ENCODE measurements around the gene CEP126.
"Not testable (repeated sequence)": the region's sequence is repeated elsewhere in the genome, so short reads cannot be mapped to it uniquely, and the experiment has no call there.

CEP126 gene

GRCh38 chr11:101929294-101929915, 14.6 kb downstream of the CEP126 start:
- no peak for DNase-seq

DNA sequence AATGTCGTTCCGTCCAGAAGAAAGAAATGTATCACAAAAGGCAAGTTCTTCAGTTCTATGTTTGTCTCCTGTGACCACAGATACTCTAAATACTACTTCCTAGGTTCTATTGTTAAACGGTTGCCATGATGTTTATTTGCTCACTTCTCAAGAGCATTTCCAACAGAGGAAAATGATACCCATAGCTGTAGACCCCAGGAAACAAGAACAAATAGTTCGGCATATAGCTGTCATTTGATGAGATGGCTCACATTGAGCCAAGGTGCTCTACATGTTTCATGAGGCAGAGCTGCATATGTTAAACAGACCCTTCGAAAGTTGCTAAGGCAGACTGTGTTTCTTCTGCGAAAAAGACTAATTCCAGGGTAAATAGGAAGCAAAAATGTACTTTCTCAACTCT, 16.9 kb downstream of the CEP126 start:
- DNase-seq = peak; percentile 22

- DNase-seq = no peak
These were observed 26.2 kb downstream of the CEP126 start for GRCh38 chr11:101940901-101941520.

DNA sequence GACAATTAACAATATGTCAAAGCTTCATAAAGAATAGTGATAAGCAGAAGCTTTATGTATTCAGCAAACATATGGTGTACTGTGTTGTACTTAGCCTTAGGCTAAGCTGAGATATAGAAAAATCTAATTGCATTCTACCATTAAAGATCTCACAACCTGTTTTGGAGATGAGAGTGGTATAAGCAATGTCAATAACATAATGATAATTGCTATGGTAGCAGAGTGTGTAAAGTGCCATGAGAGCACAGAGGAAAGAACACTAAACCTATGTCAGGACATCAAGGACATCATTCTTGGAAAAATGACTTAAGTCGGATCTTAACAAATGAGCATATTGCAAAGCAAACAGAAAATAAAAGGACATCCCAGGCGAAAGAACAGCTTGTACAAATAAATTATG, 30.1 kb downstream of the CEP126 start:
- no peak for DNase-seq

DNA sequence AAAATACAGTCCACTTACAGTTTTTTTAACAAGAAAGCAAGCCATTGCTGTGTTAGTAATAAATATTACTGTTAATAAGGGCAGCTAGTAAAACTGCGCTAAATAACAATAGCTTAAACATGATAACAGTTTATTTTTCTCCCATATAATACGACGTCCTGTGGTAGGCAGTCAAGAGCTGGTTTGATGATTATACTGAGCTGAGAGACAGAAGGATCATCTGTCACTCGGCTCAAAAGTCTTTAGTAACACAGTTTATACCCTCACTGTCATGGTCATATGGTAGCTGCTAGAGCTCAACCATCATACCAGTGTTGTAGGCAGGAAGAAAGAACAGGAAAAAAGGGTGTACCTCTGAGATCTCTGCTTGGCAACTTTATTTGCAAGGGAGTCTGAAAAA, 30.6 kb downstream of the CEP126 start:
- no peak for DNase-seq

DNA sequence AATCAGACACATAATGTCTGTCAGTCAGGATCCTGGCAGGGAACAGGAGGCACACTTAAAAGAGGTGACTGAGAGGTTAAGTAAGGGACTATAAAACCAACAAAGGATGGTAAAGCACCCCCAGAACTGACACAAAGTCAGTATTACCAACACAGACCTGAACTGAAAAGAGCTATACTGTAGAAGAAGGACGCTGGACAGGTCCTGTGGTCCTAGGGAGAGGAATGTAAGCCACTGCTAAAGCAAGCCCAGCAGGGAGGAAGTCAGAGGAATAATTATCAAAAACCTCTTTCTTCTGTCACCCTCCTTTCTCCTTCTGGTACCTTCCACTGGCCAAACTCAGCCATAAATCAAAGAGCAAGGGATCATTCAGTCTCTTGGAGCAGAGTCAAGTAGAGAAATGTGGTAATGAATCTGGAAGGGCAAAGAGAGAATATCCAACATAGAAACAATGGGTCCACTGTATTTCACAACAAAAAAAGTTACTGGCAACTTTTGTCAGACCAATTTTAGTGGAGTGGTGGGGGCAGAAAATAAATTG, 34.9 kb downstream of the CEP126 start:
- no peak for DNase-seq

- DNase-seq = no peak
These were observed 40.5 kb downstream of the CEP126 start for GRCh38 chr11:101955278-101955677.

DNA sequence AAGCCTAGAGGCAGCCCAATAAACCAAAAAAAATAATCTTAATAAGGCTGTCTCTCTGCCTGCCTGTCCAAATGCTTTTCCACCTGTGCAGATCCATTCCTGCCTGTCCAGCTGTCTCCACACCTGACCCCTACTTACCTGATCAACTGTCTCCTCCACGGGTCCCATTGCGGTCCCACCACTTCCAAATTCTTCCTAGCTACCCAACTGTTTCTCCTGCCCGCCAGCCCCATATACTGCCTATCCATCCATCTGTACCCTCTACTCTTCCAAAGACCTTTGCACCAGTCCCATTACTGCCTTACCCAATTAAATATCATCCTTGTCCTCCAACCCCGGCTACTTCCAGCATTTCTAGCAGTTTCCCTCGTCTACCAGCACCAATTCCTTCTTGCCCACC, 40.9 kb downstream of the CEP126 start:
- no peak for DNase-seq

DNA sequence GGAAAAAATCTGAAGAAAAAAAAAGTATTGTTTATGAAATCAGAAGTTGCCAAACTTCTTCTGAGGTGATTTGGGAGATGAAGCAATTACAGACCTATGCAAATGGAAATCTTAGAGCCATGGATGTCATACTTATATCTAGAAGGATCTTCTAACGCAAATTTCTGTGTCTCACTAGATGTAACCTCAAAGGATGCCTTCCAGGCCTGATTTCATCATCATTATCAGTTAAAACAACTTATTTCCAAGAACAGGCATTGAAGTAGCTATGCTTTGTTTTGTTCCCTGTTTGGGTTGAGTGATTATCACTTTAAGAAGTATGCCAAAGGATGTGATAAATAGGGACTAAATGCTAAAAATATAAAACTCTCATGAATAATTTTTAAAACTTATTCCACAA, 45.4 kb downstream of the CEP126 start:
- no peak for DNase-seq

DNA sequence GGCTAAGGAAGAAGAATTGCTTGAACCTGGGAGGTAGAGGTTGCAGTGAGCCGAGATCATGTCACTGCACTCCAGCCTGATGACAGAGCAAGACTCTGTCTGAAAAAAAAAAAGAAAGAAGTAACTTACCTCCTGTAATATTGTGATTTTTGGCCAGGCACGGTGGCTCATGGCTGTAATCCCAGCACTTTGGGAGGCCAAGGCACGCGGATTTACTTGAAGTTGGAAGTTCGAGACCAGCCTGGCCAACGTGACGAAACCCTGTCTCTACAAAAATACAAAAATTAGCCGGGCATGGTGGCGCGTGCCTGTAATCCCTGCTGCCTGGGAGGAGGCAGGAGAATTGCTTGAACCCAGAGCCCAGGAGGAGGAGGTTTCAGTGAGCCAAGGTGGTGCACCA, 49.4 kb downstream of the CEP126 start:
- DNase-seq = not testable (repeated sequence)

DNA sequence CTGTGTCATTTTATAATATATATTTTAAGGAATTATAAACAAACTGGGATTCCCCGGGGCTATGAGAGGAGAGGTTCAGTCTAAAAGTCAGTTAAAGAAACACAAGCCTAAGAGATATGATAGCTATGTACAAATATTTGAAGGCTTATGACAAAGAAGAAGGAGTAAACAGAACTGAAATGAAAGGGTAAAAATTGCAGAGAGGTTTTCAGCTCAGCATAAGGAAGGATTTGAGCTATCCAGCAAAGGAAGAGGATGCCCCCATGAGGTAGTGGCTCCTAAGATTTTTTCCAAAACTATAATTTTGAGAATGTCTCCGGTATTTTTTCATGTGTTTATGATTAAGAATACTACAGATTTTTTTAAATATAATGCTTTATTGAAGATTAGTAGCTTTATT, 59.4 kb downstream of the CEP126 start:
- no peak for DNase-seq

- DNase-seq = no peak
These were observed 60.0 kb downstream of the CEP126 start for GRCh38 chr11:101974771-101975170.

DNA sequence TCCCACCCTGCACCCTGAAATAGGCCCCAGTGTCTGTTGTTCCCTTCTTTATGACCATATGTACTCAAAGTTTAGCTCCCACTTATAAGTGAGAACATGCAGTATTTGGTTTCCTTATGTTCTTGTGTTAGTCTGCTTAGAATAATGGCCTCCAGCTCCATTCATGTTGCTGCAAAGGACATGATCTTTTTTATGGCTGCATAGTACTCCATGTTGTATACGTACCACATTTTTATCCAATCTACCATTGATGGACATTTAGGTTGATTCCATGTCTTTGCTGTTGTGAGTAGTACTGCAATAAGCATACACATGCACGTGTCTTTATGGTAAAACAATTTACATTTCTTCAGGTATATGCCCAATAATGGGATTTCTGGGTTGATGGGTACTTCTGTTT, 60.9 kb downstream of the CEP126 start:
- DNase-seq = no peak

DNA sequence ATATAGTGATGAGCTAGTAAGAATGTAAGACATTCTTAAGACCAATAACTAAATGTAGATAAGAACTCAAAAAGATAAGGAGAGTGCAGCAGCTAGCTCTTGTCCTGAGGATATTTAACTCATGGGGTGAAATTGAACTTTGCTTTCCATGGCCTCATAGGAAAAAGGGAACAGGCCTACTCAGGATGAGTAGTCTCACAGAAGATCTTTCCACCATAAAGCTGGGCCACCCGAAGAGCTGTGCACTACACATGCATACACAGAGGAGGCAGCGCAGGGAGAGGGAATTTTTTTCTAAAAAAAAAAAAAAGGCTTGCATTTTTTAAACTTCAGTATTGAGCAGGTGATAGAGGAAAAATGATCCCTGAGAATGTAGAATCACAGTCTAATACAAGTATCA, 72.6 kb downstream of the CEP126 start:
- no peak for DNase-seq

DNA sequence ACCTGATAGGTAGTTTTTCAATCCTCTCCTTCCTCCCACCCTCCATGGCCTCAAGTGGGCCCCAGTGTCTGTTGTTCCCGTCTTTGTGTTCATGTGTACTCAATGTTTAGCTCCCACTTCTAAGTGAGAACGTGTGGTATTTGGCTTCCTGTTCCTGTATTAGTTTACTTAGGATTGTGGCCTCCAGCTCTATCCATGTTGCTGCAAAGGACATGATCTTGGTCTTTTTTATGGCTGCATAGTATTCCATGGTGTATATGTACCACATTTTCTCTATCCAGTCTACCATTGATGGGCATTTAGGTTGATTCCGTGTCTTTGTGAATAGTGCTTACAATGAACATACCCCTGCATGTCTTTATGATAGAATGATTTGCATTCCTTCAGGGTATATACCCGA, 78.4 kb downstream of the CEP126 start:
- DNase-seq = no peak

DNA sequence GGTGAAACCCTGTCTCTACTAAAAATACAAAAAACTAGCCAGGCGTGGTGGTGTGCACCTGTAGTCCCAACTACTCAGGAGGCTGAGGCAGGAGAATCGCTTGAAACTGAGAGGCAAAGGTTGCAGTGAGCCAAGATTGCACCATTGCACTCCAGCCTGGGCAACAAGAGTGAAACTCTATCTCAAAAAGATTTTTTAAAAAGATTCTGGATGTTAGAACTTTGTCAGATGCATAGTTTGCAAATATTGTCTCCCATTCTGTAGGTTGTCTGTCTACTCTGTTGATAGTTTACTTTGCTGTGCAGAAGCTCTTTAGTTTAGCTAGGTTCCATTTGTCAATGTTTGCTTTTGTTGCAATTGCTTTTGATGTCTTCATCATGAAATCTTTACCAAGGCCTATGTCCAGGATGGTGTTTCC, 79.3 kb downstream of the CEP126 start:
- not testable (repeated sequence) for DNase-seq

- no peak for DNase-seq
These were observed 81.3 kb downstream of the CEP126 start for GRCh38 chr11:101996111-101996510.

DNA sequence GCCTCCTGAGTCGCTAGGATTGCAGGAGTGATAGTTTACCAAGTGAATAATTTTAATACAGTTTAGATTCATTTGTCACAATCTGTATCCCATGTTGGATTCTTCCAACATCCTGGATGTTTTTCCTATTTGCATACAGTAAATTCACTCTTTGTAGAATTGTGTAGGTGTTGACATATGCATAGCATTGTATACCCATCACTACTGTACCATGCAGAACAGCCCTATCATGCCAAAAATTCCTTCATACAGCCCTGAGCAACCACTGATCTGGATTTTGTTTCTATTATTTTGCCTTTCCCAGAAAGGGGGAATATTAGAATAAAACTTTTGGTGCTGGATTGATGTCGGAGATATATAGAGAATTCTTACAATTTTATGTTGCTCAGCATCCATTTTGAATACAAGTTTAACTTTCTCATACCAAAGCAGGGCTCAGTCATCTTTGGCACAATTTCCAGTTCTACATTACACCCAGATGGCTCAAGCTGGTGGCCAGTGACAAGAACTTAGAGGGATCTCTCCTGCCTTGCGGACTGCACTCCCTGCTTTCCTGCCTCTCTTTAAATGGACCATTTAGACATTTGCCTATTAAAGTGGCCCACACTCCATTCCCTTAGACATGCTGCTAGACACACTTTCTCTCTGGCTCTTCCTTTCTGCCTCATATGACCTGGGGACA, 87.0 kb downstream of the CEP126 start:
- no peak for DNase-seq

DNA sequence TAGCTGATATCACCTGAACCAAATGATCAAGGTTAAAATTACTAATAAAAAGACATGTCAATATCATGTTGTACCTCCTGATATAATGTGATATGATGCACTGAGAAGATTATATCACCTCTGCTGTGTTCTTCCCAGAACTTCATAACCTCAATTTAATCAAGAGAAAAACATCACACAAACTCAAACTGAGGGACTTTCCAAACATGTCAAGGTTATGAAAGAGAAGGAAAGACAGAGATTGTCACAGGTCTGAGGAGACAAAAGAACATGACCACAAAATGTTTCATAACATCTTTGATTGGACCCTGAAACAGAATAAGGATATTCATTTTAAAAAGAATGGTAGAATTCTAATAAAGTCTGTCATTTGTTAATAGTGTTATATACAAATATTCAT, 89.4 kb downstream of the CEP126 start:
- DNase-seq = no peak

GRCh38 chr11:102005306-102005705, 90.5 kb downstream of the CEP126 start:
- no peak for DNase-seq

GRCh38 chr11:102006835-102007566, 92.2 kb downstream of the CEP126 start:
- DNase-seq = peak; percentile 3

DNA sequence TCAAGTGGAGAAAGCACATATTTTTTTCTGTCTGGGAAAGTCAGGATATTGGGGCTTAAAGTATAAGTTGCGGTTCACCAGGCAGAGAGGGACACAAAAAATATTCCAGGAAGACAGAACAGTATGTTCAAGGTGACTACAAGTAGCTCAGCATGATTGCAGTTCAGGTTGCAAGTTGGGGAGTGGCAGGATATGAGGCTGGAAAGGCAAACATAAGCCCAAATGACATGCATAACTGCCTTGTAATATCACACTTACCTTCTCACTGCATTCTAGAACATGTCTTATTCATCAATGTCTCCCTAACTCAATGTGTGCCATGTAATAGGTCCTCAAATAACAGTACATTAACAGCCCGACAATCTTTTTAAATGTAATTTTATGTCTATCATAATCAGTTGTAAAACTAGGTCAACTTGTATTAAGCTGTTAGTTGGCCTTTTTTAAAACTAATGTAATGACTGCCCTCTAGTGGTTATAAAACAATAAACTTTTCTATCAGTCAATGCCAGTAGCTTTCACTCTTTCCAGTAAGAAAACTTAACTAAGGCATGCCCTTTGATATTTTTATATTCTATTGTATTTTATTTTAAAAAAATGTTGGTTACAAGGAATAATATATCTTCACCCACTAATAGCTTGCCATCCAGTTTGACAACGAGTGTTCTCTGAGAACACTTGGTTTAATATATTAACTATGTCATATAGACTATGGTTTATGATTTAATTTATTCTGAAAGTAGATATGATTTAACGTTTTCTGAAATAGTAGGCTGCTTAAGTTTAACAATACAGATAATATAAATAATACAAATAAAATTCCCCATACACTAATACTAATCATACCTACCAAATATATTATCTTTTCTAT, 93.0 kb downstream of the CEP126 start:
- peak; percentile 40 for DNase-seq

All from COR-L47 (cell line).